GM03348 (cell line): ENCODE results near the gene PTPRM.

Experiments used
- DNase-seq: peaks from one replicate; pipeline ENCODE4 v3.0.0; 2012; ENCODE audit warnings: low spot score

The PTPRM gene

DNA sequence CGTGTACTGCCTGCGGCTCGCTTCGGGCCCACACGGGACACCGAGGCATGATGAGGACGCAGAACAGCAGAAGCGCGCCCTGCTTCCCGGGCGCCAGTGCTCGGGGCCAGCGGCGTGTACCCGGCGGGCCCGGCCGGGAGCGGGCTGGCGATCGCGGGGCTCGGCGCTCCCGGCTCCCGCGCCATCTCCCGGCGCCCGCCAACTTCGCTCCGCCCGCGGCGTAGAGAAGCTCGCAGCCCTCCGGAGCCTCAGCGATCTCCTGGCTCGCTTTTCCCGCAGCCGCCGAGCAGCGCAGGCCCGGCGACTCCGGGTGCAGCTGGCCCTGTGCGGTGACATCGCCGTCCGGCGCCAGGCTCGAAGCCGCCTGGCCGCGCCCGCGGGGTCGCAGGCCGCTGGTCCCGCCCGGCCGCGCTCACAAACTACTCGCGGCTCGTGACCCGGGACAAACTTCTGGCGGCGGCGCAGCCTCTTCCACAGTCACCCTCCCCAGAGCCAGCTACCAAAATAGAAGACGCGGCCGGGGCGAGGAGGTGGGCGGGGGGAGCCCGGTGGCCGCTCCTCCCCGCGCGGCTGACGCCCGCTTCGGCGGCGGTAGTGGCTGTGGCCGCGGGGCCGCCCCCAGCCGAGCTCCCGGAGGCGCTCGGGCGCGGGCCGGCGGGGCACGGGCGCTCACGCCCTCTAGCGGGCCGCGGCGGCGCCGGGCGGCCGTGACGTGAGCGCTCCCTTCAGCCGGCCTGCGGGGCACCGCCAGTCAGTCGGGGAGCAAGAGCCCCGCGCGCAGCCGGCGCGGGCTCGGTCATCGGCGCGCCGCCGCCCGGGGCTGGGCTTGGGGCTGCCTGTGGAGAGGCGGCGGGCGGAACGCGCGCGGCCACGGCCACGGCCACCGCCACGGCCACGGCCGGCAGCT lies at the start of gene PTPRM:
TSS of gene PTPRM (plus strand) at position 750 of the 907 bp plus-strand sequence. CDS start 503 bp downstream, outside the sequence.
- peak; percentile 97 for DNase-seq

- DNase-seq, result no peak
These were observed 49.3 kb upstream of the PTPRM start for GRCh38 chr18:7517852-7518251.

- DNase-seq, result no peak
These were observed 46.8 kb upstream of the PTPRM start for GRCh38 chr18:7520200-7520785.

- DNase-seq, result no peak
These were observed 45.8 kb upstream of the PTPRM start for GRCh38 chr18:7521226-7521856.

GRCh38 chr18:7523772-7524171 lies 43.3 kb upstream of the PTPRM start:
- DNase-seq, result no peak

DNA sequence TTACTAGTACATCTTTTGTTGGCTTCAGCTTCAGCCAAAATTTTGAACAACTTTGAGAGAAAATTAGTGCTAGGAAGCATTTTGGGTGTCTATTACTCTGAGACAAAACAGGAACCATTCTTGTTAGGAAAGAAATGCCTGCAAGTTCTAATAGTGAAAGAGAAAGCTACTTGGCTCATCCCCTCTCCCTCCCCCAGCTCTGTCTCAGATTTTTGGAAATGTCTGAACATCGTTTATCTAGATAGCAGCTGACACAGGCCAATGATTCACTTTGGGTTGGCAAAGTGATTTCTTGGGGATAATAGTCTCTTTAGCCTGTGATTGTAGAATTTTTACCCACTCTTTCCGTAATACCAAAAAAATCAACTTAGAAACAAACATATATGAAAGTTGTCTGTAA lies 42.3 kb upstream of the PTPRM start:
- DNase-seq, result peak; percentile 22

GRCh38 chr18:7532942-7533341 lies 34.2 kb upstream of the PTPRM start:
- DNase-seq, result no peak

- no peak for DNase-seq
These were observed 31.5 kb upstream of the PTPRM start for GRCh38 chr18:7535436-7536205.

DNA sequence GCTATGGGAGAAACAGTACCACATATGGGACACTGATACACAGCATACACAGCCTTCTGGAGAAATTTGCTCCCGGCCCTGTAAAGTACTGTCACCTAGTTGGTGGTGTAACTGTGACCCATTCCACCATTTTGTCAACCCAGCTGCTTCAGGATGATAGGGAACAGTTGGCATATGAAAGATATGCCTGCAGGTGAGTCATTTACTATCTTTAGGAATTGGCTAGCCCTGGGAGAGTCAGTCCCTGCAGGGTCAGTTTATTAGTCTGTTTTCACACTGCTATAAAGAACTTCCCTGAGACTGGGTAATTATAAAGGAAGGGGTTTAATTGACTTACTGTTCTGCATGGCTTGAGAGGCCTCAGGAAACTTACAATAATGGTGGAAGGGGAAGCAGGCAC lies 30.0 kb upstream of the PTPRM start:
- no peak for DNase-seq

DNA sequence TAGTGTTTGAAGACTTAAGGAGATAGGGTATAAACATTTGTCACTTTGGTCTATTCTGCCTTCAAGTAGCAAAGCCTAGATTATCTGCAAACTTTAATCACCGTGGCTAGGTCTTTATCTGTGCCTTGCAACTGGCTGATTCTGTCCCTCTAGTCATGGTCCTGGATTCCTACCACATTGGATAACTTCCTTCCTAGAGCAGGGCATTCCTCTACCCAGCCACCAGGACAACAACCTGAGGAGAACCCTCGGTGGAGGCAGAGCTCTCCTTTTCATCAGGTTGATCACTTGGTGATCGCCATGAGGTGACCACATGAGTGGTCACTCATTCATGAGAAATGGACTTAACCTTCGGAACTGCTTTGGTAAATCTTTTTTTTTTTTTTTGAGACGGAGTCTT lies 25.3 kb upstream of the PTPRM start:
- DNase-seq, result no peak

DNA sequence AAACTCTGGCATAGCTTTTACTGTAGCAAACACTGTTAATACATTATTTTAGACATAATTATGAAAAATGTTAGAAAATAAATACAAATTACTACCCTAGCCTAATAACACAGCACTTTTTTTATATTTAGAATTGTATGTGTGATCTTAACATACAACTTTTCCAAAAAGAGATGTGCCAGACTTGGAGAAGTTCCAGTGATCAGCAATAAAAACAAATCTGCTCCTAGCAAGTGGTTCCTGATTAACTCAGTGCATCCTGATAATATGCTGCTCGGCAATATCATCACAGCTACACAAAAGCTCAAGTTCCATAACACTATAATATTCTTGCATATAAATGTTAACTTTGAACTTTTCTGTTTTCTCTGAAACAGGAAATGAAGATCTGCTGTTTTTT lies 22.4 kb upstream of the PTPRM start:
- no peak for DNase-seq

- DNase-seq, result no peak
These were observed 21.4 kb upstream of the PTPRM start for GRCh38 chr18:7545734-7546133.

GRCh38 chr18:7548221-7548620 lies 18.9 kb upstream of the PTPRM start:
- no peak for DNase-seq

DNA sequence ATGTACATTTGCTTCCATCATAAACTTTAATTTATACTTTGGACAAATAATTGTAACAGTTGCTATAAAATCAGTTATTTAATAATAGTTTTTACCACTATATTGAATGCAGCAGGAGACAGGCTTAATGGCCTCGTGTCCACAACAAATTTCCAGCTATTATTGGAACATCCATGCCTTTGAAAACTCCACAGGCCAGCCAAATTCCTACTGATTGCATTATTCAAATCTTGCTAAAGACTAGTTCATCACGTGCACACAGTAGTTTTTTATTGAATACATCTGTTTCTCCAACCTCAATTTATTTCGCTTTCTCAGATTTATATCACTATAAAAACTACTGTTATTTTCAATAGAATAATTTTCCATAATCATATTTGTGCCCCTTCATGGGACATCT lies 18.4 kb upstream of the PTPRM start:
- no peak for DNase-seq

DNA sequence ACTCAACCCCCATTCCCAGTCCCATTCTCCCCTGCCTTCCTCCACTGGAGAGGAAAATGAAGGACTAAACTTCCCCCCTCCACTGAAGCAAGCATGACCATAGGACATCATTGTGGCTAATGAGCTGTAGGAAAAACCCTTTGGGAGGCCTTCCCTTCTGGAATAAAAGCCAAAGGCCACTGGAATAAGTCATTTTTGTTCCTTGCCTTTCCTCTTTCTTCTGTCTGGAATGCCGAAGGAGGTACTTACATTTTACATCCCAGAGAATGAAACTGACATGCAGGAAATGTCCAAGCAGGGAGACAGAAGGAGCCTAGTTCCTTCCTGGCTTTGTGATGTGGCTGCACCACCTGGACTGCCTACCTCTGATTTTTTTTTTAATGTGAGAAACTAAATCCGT lies 9.1 kb upstream of the PTPRM start:
- no peak for DNase-seq

DNA sequence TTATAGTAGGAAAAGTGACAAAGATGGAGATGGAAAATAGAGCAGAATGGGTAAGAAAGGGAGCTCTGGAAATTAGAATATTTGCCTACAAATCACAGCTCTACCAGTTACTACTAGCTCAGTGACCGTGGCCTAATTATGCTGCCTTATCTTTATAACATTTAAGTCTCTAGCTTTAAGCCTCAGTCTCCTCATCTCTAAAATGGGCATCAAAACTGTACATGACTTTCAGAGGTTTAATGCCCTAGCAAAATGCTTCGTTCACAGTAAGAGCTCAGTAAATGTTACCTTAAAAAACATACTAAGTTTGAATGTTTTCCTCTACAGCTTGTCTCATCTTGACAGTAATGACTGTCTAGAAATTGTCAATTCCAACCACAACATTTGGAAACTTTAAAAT lies 8.3 kb upstream of the PTPRM start:
- no peak for DNase-seq

DNA sequence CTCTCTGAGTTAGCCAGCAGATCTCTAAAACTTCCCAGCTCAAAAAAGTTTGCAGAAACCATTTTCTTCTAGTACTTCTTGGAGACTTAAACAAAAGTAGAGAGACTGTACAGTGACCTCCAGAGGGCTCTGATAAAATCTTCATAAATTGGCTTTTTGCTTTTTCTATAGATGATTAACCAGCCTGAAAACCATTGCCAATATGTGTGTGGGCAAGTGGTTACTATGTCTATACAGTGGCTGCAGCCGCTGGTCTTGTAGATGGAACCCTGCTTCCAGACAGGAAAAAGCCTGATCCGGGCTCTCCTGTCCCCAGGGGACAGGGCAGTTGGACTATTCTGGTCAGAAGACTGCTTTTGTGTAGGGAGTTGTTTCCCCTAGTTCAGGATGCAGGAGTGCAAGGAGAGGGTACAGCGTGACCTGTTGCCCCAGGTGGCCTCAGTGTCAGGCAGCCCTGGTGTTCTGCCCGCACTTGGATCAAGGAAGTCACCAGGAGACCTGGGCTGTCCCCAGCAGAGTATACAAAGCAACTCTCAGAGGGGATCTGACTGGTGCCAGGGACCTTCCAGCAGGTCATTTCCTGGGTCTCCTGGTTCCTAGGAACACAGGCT lies 7.3 kb upstream of the PTPRM start:
- DNase-seq, result no peak

- DNase-seq, result no peak
These were observed 5.1 kb upstream of the PTPRM start for GRCh38 chr18:7561909-7562460.

DNA sequence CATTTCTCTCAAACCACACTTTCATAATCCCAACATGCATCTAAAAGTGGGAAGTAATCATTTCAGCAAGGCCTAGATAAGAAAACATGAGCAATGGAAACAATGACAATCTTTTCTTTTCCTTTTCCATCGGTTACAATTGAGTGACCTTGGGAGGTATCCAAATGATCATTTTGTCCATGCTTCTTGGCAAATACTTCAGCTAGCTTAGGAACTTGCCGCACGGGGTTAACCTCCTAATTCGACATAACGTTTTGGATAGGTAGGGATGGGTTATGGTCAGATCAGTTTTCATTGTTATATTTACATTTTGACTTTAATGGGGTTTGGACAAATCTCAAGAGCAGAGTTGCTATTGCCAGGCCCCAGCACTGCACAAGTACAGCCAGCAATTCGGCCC lies 4.6 kb upstream of the PTPRM start:
- no peak for DNase-seq

- DNase-seq, result no peak
These were observed 1.4 kb upstream of the PTPRM start for GRCh38 chr18:7565677-7566076.

DNA sequence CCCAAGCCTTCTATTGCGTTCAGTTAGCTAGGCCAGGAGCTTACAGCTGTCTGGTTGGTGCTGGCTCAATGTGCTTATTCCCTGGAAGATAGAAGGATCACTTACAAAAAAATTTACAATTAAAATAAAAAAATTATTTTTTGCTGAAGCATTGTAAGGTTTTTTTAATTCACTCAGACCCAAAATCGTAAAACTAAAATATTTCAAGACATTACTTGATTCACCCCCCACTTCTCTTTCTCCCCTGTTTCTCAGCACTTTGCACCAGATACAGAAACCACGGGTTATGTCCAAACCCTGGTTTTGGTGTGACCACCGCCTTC lies 911 bp upstream of the PTPRM start:
- no peak for DNase-seq
